KOPT-K1 (cell line): ENCODE results near the gene ITGB1BP2.
A peak's percentile ranks its signal among the peaks of the same experiment; 100 is the strongest.
"Not testable (repeated sequence)": the region's sequence is repeated elsewhere in the genome, so short reads cannot be mapped to it uniquely, and the experiment has no call there.

Source experiments
- H3K27ac ChIP-seq: fragments of 200-600 bp; sonication (generic); 2 replicates; pipeline ENCODE4 v1.5.1; 2016; ENCODE audit warnings: antibody characterized with exemption, mild to moderate bottlenecking, low read depth, low read length; ENCODE audit not compliant: poor library complexity, severe bottlenecking
- H3K36me3 ChIP-seq: fragments of 200-600 bp; sonication (generic); 2 replicates; pipeline ENCODE4 v1.5.1; 2017; ENCODE audit warnings: antibody characterized with exemption, mild to moderate bottlenecking, low read length, moderate library complexity; ENCODE audit not compliant: insufficient read depth
- H3K9me3 ChIP-seq: fragments of 200-600 bp; sonication (generic); 2 replicates; pipeline ENCODE4 v1.5.1; 2017; ENCODE audit warnings: antibody characterized with exemption, low read length, mild to moderate bottlenecking; ENCODE audit not compliant: insufficient read depth, poor library complexity, severe bottlenecking

ITGB1BP2 gene

DNA sequence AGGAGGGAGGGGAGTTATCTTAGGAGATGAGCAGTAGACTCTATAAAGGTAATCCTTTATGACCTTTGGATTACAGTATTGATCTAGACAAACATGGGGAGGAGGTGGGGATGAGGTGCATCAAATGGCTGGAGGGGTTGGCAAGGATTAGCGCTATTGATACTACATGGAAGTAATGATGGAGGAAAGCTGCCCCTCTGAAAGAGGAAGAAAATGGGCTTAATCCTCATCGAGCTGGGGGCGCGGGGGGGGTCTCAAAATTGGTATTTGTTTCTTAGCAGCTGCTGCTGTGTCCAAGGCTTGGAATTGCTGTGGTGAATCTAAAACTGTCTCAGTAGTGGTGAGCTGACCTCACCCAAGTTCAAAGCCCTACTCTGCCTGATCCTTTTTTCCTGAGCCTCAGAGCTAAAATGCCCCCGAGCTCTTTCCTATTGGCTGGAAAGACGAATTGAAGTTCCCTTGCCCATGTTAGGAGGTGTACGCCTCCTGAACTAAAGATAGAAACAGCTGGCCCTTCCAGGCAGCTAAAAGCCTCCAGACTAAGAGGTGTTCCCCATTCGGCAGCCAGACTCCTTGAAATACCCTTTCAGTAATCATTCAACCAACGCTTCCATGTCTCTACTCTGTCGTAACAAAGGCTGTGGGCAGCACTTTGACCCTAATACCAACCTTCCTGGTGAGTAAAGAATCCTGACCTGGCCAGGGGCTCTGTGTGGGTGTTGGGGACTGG, at the start of gene ITGB1BP2:
ITGB1BP2 (plus strand) TSS at position 556 of the 730 bp plus-strand sequence; CDS start at position 613, 57 bp downstream.
- Histone ChIP-seq H3K9me3 (no peaks in the 10 kb centered on the region), H3K27ac (no peak within 1 kb of the TSS), H3K36me3 (peaks cover 91% of the 10 kb centered on the region)

DNA sequence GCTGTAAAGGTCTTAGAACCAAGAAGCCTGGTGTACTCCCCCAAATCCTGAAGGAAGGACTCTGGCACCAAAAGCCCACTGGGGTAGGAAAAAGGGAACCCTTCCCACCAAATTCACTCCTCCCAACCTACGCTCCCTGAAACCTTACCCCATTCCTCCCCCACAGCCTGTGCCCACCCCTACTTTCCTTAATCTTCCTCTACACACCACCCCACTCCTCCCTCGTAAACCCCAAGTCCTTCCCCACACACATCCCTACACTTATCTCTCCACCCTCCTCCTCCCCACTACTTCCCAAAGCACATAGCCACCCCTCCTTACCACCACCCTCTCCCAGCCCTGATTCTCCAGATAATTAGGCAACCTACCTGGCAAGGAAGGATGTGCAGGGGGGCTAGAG, 49.3 kb upstream of the ITGB1BP2 start:
- peaks cover 40% of the 10 kb centered on the region for H3K36me3 ChIP-seq
- H3K27ac ChIP-seq = peak overlapping the region; percentile 92
- no peaks in the 10 kb centered on the region for H3K9me3 ChIP-seq

DNA sequence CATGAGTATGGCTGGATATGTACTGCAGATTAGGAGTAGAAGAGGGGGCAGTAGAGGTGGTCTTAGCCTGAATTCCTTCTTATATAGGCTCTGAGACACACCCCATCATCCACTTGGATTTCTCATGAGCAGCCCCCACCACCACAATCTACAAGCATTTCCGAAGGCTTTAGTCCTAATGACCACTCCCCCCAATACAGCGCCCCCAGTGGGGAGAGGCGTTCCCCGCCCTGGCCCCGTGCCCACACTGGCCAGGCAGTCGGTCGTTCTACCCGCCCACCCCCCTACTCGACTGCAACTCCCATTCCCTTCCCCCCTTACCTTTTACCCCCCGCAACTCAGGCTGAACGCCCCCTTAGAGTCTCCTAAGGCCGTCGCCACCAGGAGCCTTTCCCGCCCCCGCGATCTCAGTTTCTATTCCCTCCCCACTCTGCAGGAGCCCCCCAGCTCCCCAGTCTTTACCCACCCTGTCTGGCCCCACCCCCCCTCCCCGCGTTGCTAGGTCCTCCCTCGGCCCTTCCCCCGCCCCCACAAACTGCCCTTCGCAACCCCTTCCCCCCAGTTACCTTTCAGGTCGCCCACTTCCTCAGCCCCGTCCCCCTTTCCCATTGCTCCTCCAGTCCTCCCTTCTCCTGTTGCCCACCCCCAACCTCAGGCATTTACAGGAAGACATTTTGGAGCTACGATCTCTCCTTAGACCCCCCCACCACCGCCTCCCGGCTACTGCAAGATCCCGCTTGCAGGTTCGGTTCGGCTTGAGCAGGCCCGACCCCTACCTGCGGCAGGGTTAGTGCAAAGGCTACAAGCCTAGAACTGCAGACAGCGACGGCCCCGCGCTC, 48.1 kb upstream of the ITGB1BP2 start:
- Histone ChIP-seq H3K9me3 (no peaks in the 10 kb centered on the region), H3K27ac (peak overlapping the region; percentile 92), H3K36me3 (peaks cover 28% of the 10 kb centered on the region)

- no peaks in the 10 kb centered on the region for H3K9me3 ChIP-seq
- peaks cover 19% of the 10 kb centered on the region for H3K36me3 ChIP-seq
- peak within 1 kb of the TSS; percentile 92 for H3K27ac ChIP-seq
Measured at GRCh38 chrX:71254092-71254963, 47.2 kb upstream of the ITGB1BP2 start, which contains the start of gene ZMYM3. ZMYM3 (minus strand) TSS chrX:71254140; CDS start chrX:71253255, 885 bp downstream.

DNA sequence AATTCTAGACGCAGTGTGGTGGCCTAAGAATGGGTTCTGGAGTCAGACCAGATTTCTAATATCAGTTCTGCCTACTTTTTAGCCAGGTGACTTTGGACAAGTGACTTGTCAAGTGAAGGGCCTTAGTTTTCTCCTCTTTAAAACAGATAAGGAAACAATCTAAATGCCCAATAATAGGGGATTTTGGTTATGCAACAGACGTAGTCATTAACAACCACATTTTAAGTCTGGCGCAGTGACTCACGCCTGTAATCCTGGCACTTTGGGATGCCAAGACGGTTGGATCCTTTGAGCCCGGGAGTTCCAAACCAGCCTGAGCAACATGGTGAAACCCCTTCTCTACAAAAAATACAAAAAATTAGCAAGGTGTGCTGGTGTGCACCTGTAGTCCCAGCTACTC, 45.5 kb upstream of the ITGB1BP2 start:
- H3K9me3 ChIP-seq = no peaks in the 10 kb centered on the region
- peaks cover 2% of the 10 kb centered on the region; the same call in 1 of the 2 replicates for H3K36me3 ChIP-seq
- peak overlapping the region; percentile 92 for H3K27ac ChIP-seq

DNA sequence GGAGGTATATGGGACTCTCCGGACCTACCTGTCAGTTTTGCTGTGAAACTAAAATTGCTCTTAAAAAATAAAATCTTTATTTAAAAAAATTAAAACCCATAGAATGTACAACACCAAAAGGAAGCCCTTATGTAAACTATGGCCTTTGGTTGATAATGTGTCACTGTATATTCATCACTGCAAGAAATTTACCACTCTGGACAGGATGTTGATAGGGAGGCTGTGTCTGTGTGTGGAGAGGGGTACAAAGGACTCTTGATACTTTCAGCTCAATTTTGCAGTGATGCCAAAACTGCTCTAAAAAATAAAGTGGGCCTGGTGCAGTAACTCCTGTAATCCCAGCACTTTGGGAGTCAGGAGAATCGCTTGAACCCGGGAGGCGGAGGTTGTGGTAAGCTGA, 44.7 kb upstream of the ITGB1BP2 start:
- no peaks in the 10 kb centered on the region for H3K9me3 ChIP-seq

GRCh38 chrX:71268624-71269023, 32.9 kb upstream of the ITGB1BP2 start:
- H3K9me3 ChIP-seq, H3K36me3 ChIP-seq, H3K27ac ChIP-seq: not testable (repeated sequence)

More for the DNA sequence above, 44.7 kb upstream of the ITGB1BP2 start:
- no peak overlapping the region for H3K27ac ChIP-seq
- H3K36me3 ChIP-seq = no peaks in the 10 kb centered on the region

DNA sequence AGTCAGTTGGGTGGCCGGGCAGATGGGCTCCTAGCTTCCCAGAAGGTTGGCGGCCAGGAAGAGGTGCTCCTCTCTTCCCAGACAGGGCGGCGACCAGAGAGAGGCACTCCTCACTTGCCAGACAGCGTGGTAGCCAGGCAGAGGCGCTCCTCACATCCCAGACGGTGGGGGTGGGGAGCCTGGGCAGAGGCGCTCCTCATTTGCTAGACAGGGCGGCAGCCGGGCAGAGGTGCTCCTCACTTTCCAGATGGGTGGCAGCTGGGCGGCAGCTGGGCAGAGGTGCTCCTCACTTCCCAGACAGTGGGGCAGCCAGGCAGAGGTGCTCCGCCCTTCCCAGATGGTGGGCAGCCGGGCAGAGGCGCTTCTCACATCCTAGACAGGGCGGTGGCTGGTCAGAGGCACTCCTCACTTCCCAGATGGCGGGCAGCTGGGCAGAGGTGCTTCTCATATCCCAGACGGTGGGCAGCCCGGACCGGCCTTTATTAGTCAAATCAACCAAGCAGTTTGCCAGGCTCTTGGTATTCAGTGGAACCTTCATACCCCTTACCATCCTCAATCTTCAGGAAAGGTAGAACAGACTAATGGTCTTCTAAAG, 31.7 kb upstream of the ITGB1BP2 start:
- no peak overlapping the region for H3K27ac ChIP-seq
- H3K36me3 ChIP-seq = no peaks in the 10 kb centered on the region
- H3K9me3 ChIP-seq = no peaks in the 10 kb centered on the region

- H3K9me3 ChIP-seq = not testable (repeated sequence)
Measured at GRCh38 chrX:71272313-71272712, 29.2 kb upstream of the ITGB1BP2 start.

DNA sequence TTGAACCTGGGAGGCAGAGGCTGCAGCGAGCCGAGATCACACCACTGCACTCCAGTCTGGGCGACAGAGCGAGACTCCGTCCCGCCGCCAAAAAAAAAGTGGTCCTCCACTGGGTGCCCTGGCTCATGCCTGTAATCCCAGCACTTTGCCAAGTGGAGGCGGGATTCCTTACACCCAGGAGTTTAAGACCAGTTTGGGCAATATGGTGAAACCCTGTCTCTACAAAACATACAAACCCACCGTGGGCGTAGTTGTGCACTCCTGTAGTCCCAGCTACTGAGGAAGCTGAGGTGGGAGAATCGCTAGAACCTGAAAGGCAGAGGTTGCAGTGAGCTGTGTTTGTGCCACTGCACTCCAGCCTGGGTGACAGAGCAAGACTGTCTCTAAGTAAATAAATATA, 20.2 kb upstream of the ITGB1BP2 start:
- H3K9me3 ChIP-seq, H3K27ac ChIP-seq: not testable (repeated sequence)
- H3K36me3 ChIP-seq = peaks cover 17% of the 10 kb centered on the region

More at GRCh38 chrX:71272313-71272712, 29.2 kb upstream of the ITGB1BP2 start:
- not testable (repeated sequence) for H3K27ac ChIP-seq, H3K36me3 ChIP-seq

GRCh38 chrX:71282514-71283402, 18.8 kb upstream of the ITGB1BP2 start:
- Histone ChIP-seq H3K27ac (peak overlapping the region; percentile 98), H3K36me3 (peaks cover 30% of the 10 kb centered on the region)

DNA sequence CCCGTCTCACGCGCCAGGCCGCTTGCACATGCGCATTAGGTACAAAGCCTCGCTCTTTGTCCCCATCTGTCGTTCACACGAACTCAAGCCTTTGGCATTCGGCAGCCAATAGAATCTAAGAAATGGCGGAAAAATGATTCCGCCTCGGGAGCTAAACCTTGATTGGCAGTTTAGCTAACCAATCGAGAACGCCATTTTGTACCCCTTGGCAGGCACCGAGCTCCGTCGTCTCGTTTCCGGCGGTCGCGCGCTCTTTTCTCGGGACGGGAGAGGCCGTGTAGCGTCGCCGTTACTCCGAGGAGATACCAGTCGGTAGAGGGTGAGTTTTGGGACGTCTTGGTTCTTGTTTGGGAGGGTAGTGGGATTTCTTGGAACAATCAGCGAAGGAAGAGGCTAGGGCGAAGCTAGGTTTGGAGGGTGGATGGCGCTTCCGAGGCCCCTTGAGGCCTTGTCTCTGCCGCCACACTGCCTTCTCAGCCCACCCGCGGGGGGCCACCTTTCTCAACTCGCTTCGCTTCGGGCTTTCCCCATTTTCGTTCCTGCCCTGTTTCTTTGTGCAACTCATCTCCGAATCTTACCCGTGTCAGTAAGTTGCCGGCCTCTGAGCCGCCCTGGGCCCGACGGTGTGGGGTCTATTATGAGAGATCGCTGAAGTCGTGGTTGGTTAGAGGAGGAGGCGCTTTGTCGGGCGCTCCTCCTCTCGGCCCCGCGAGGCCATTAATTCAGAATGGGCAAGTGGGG, 18.0 kb upstream of the ITGB1BP2 start, which contains the start of gene NONO:
NONO (plus strand) TSS at position 233 of the 741 bp plus-strand sequence. CDS start 7,003 bp downstream, outside the sequence.
- Histone ChIP-seq H3K36me3 (peaks cover 36% of the 10 kb centered on the region), H3K9me3 (no peaks in the 10 kb centered on the region), H3K27ac (peak within 1 kb of the TSS; percentile 98)

More at GRCh38 chrX:71282514-71283402, 18.8 kb upstream of the ITGB1BP2 start:
- H3K9me3 ChIP-seq = no peaks in the 10 kb centered on the region

DNA sequence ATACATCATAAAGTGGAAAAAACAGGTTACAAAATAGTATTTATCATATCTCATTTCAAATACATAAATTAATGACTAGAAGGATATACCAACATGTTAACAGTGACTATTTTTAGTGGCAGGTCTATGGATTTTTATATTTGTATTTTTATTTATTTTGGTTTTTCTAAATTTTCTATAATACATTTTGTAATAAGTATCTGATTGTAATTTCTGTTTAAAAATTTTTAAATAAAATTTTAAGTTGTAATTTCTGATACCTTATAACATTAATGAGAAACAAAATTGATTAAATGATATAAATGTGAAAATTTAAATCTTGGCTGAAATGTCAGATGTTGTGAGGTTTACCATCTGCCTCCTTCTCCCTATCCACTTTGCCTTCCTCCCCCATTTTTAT, 15.6 kb upstream of the ITGB1BP2 start:
- Histone ChIP-seq H3K9me3 (no peaks in the 10 kb centered on the region), H3K27ac (peak overlapping the region; percentile 19), H3K36me3 (peaks cover 56% of the 10 kb centered on the region)
